MM.1S (cell line): ENCODE measurements around the gene SMURF1.

ENCODE experiments used
- DNase-seq: peaks from one replicate; pipeline ENCODE4 v3.0.0-alpha.2; 2015
- H2AFZ ChIP-seq: fragments of 300-600 bp; sonication (generic); 2 replicates; pipeline ENCODE4 v1.6.0; 2016; ENCODE audit warnings: antibody characterized with exemption, low read length
- H3F3A ChIP-seq: fragments of 300-600 bp; sonication (generic); 2 replicates; pipeline ENCODE4 v1.6.1; 2016; ENCODE audit warnings: mild to moderate bottlenecking, antibody characterized with exemption, low read length, moderate library complexity, mixed read lengths; ENCODE audit not compliant: insufficient read depth
- H3K27ac ChIP-seq: fragments of 300-600 bp; sonication (generic); 2 replicates; pipeline ENCODE4 v1.5.1; 2016; ENCODE audit warnings: mild to moderate bottlenecking, low read length
- H3K27me3 ChIP-seq: fragments of 300-600 bp; sonication (generic); replicated peaks from 2 replicates; pipeline ENCODE4 v1.6.0; 2016; ENCODE audit warnings: low read length; ENCODE audit not compliant: insufficient read depth
- H3K36me3 ChIP-seq: fragments of 300-600 bp; sonication (generic); replicated peaks from 2 replicates; pipeline ENCODE4 v1.6.1; 2016; ENCODE audit warnings: mild to moderate bottlenecking, low read length, mixed read lengths; ENCODE audit not compliant: insufficient read depth
- H3K4me1 ChIP-seq: fragments of 300-600 bp; sonication (generic); 2 replicates; pipeline ENCODE4 v1.6.1; 2016; ENCODE audit warnings: low read length, mixed read lengths
- H3K4me2 ChIP-seq: fragments of 300-600 bp; sonication (generic); 2 replicates; pipeline ENCODE4 v1.6.0; 2016; ENCODE audit warnings: low read depth, low read length
- H3K4me3 ChIP-seq: fragments of 300-600 bp; sonication (generic); 2 replicates; pipeline ENCODE4 v1.5.1; 2016; ENCODE audit warnings: low read length, mixed read lengths
- H3K79me2 ChIP-seq: fragments of 300-600 bp; sonication (generic); 2 replicates; pipeline ENCODE4 v1.6.1; 2016; ENCODE audit warnings: mixed run types, low read length, mixed read lengths
- H3K9ac ChIP-seq: fragments of 300-600 bp; sonication (generic); 2 replicates; pipeline ENCODE4 v1.6.1; 2016; ENCODE audit warnings: low read length, mixed read lengths
- H3K9me2 ChIP-seq: fragments of 300-600 bp; sonication (generic); replicated peaks from 2 replicates; pipeline ENCODE4 v1.6.1; 2016; ENCODE audit warnings: mild to moderate bottlenecking, low read length, mixed read lengths; ENCODE audit not compliant: insufficient read depth
- H3K9me3 ChIP-seq: fragments of 300-600 bp; sonication (generic); replicated peaks from 2 replicates; pipeline ENCODE4 v1.6.1; 2016; ENCODE audit warnings: mild to moderate bottlenecking, low read length, mixed read lengths; ENCODE audit not compliant: insufficient read depth
- H4K20me1 ChIP-seq: fragments of 300-600 bp; sonication (generic); 2 replicates; pipeline ENCODE4 v1.6.1; 2016; ENCODE audit warnings: mild to moderate bottlenecking, low read length, moderate library complexity, mixed read lengths; ENCODE audit not compliant: insufficient read depth
- CTCF ChIP-seq: fragments of 300-600 bp; sonication (generic); IDR thresholded peaks from 2 replicates; pipeline ENCODE4 v1.5.1; 2016; ENCODE audit warnings: antibody characterized with exemption, low read length, mixed read lengths
- EZH2 ChIP-seq: fragments of 300-600 bp; sonication (generic); optimal IDR thresholded peaks from 2 replicates; pipeline ENCODE3; 2017; ENCODE audit warnings: low read depth, mild to moderate bottlenecking, antibody characterized with exemption, low read length, mixed read lengths
- EZH2phosphoT487 ChIP-seq: fragments of 300-600 bp; sonication (generic); IDR thresholded peaks from 2 replicates; pipeline ENCODE4 v1.6.1; 2018; ENCODE audit warnings: antibody characterized with exemption, low read length

SMURF1 gene

GRCh38 chr7:98988641-98989040 lies 155.3 kb downstream of the SMURF1 start:
- Histone ChIP-seq H3F3A (no peaks in the 10 kb centered on the region), H3K27ac (no peak overlapping the region), H2AFZ (no peak overlapping the region), H3K9ac (no peak overlapping the region), H3K4me3 (no peak overlapping the region), H3K36me3 (peaks cover 45% of the 10 kb centered on the region), H3K4me1 (no peaks in the 10 kb centered on the region), H3K9me2 (no peaks in the 10 kb centered on the region), H3K79me2 (0 out of 2 replicates have a peak, but pooled peaks cover 3% of the 10 kb centered on the region), H3K9me3 (no peaks in the 10 kb centered on the region), H4K20me1 (no peaks in the 10 kb centered on the region), H3K4me2 (no peak overlapping the region), H3K27me3 (no peaks in the 10 kb centered on the region)
- TF ChIP-seq EZH2: no peak
- no peak for TF ChIP-seq EZH2phosphoT487
- TF ChIP-seq CTCF: no peak
- DNase-seq: no peak

- H3K9me3 ChIP-seq: no peaks in the 10 kb centered on the region
- no peak overlapping the region for H3K9ac ChIP-seq
- no peak overlapping the region for H3K27ac ChIP-seq
- no peak for DNase-seq
- H2AFZ ChIP-seq: no peak overlapping the region
- H4K20me1 ChIP-seq: no peaks in the 10 kb centered on the region
- TF ChIP-seq EZH2: no peak
- no peak for TF ChIP-seq EZH2phosphoT487
- TF ChIP-seq CTCF: no peak
- no peak overlapping the region for H3K4me3 ChIP-seq
- H3K4me1 ChIP-seq: no peaks in the 10 kb centered on the region
- 0 out of 2 replicates have a peak, but pooled peaks cover 3% of the 10 kb centered on the region for H3K79me2 ChIP-seq
- H3F3A ChIP-seq: no peaks in the 10 kb centered on the region
- H3K27me3 ChIP-seq: no peaks in the 10 kb centered on the region
- H3K9me2 ChIP-seq: no peaks in the 10 kb centered on the region
- H3K4me2 ChIP-seq: no peak overlapping the region
- peaks cover 31% of the 10 kb centered on the region for H3K36me3 ChIP-seq
Observed at GRCh38 chr7:98985945-98986344, 158.0 kb downstream of the SMURF1 start.

GRCh38 chr7:98985406-98985805 lies 158.5 kb downstream of the SMURF1 start:
- Histone ChIP-seq H3K27me3 (no peaks in the 10 kb centered on the region), H3K79me2 (0 out of 2 replicates have a peak, but pooled peaks cover 3% of the 10 kb centered on the region), H3K9me3 (no peaks in the 10 kb centered on the region), H4K20me1 (no peaks in the 10 kb centered on the region), H3K27ac (no peak overlapping the region), H3K4me1 (no peaks in the 10 kb centered on the region), H3K9ac (no peak overlapping the region), H3K4me3 (no peak overlapping the region), H3K36me3 (peaks cover 30% of the 10 kb centered on the region), H3K9me2 (no peaks in the 10 kb centered on the region), H2AFZ (no peak overlapping the region), H3F3A (no peaks in the 10 kb centered on the region), H3K4me2 (no peak overlapping the region)
- DNase-seq: no peak
- TF ChIP-seq EZH2 (no peak), EZH2phosphoT487 (no peak), CTCF (no peak)
